Stomach (tissue), 9 donors: ENCODE data around the gene GPER1. TPM values are rescaled to one million over a fixed set of nuclear protein-coding genes. Genes with fewer than 3 reads are reported as not detected.

Experiments used
- DNase-seq, 2 donors: peaks; one replicate each; pipeline versions ENCODE4 v3.0.0 to v3.0.0-alpha.2; 2013 to 2019
- H3K27ac ChIP-seq, 5 donors: fragments of 200-600 bp in 4 of 5; sonication (generic) in 4 of 5; one replicate each; pipeline ENCODE4 v1.5.1; 2013 to 2019; ENCODE audit warnings: mild to moderate bottlenecking in 1 of 5, moderate library complexity in 1 of 5
- H3K27me3 ChIP-seq, 3 donors: fragments of 200-600 bp; sonication (generic); one replicate each; pipeline ENCODE4 v1.5.1; 2017 to 2019; ENCODE audit warnings: mixed run types in 1 of 3
- H3K36me3 ChIP-seq, 4 donors: fragments of 200-600 bp; sonication (generic); 1 replicate in 3 of 4; 2 replicates in 1 of 4; pipeline ENCODE4 v1.5.1; 2016 to 2019
- H3K4me1 ChIP-seq, 4 donors: fragments of 200-600 bp; sonication (generic); one replicate each; pipeline ENCODE4 v1.5.1; 2016 to 2019
- H3K4me3 ChIP-seq, 4 donors: fragments of 200-600 bp; sonication (generic) in 3 of 4; one replicate each; pipeline ENCODE4 v1.5.1; 2016 to 2019; ENCODE audit warnings: mild to moderate bottlenecking in 1 of 4
- H3K9me3 ChIP-seq, 4 donors: fragments of 200-600 bp; sonication (generic); one replicate each; pipeline ENCODE4 v1.5.1; 2016 to 2019
- CTCF ChIP-seq, 7 experiments: fragments of 450-650 bp in 4 of 7; fragments of 200-600 bp in 3 of 7; sonication (generic) in 3 of 7; IDR thresholded peaks; one replicate each; pipeline ENCODE4 v1.5.1; 2016 to 2019; ENCODE audit warnings: antibody characterized with exemption in 7 of 7, control low read depth in 2 of 7, mild to moderate bottlenecking in 1 of 7
- EP300 ChIP-seq: sonication (generic); formaldehyde crosslinking; IDR thresholded peaks from one replicate; pipeline ENCODE4 v1.6.1; 2017; ENCODE audit warnings: antibody characterized with exemption
- POLR2A ChIP-seq, 4 donors: fragments of 450-650 bp; IDR thresholded peaks; one replicate each; pipeline ENCODE4 v1.6.1; 2016; ENCODE audit warnings: antibody characterized with exemption in 4 of 4, control low read depth in 2 of 4, mild to moderate bottlenecking in 1 of 4, moderate library complexity in 1 of 4
- POLR2AphosphoS5 ChIP-seq, 3 donors: sonication (generic); formaldehyde crosslinking; IDR thresholded peaks; one replicate each; pipeline ENCODE4 v1.6.1; 2016; ENCODE audit warnings: antibody characterized with exemption in 3 of 3
- WGBS, 5 donors: extraction: QIAGEN DNeasy Blood & Tissue Kit in 3 of 5; methylation state at CpG; one replicate each; pipeline versions ENCODE4 v1.1.5 to v1.1.7; 2013 to 2018; 5-methylcytosine and 5-hydroxymethylcytosine counted together
- intact Hi-C: fragments of 100-400 bp; cut with DNase I; formaldehyde crosslinking; loops from one replicate; pipeline ENCODE4 v1.15.1; 2023; ENCODE audit warnings: low total_unique reads
- polyA plus RNA-seq, 3 donors: library from polyadenylated mRNA; stranded (reverse); fragments of 200-250 nt; gene quantifications; one replicate each; pipeline ENCODE4 v1.2.3, GENCODE V29; 2013
- total RNA-seq, 5 donors: library from RNA; depleted of rRNA; stranded (reverse); fragments of >200 nt; gene quantifications; one replicate each; pipeline versions ENCODE4 v1.1.0 to v1.2.3, GENCODE V29; 2014 to 2016
- donor health status: healthy with polysubstance abuse.
- donor health status: Bipolar disorder and iron deficiency.
- donor health status: healthy.

Gene GPER1
- total and polyA plus RNA-seq, 8 donors: 0.58 to 31.2 (median 18.3) TPM; not detected in 1

GRCh38 chr7:1131471-1132265, 43.8 kb downstream of the GPER1 start:
- Histone ChIP-seq H3K36me3 (peaks cover 0 to 10% (median 7%) of the 10 kb centered on the region in 4 donors), H3K4me1 (peaks cover 11 to 21% (median 12%) of the 10 kb centered on the region in 4 donors), H3K9me3 (no peaks in the 10 kb centered on the region), H3K4me3 (no peak overlapping the region), H3K27ac (peak overlapping the region; percentile 70 to 89 (median 73)), H3K27me3 (no peaks in the 10 kb centered on the region)
- peak; percentile 44 to 54 for DNase-seq
- TF ChIP-seq POLR2AphosphoS5 (IDR thresholded peaks at IDR 0.05) (peak in 1 of 3 donors; percentile 26), EP300 (no peak)
- intact Hi-C loops: no loop called here
- WGBS, 5 donors: 25 to 55% (median 43%) methylated on average over 2 of the region's 2 CpGs

- Histone ChIP-seq H3K4me1 (peaks cover 25 to 39% (median 31%) of the 10 kb centered on the region in 4 donors), H3K27me3 (no peaks in the 10 kb centered on the region), H3K4me3 (no peak overlapping the region), H3K9me3 (no peaks in the 10 kb centered on the region), H3K27ac (no peak overlapping the region), H3K36me3 (no peaks in the 10 kb centered on the region)
- intact Hi-C loops: no loop called here
- no peak for TF ChIP-seq CTCF (IDR thresholded peaks at IDR 0.05)
- TF ChIP-seq POLR2AphosphoS5 (IDR thresholded peaks at IDR 0.05): no peak
- TF ChIP-seq POLR2A (IDR thresholded peaks at IDR 0.05): no peak
- TF ChIP-seq EP300: no peak
- WGBS, 5 donors: 85 to 92% (median 89%) methylated on average over 7 of the region's 7 CpGs
- DNase-seq: no peak
Measured at GRCh38 chr7:1134951-1135350, 47.0 kb downstream of the GPER1 start.

GRCh38 chr7:1136841-1137516, 49.1 kb downstream of the GPER1 start:
- Histone ChIP-seq H3K36me3 (no peaks in the 10 kb centered on the region), H3K27me3 (no peaks in the 10 kb centered on the region), H3K4me1 (peaks cover 15 to 24% (median 21%) of the 10 kb centered on the region in 4 donors), H3K4me3 (peak overlapping the region; percentile 64 to 84 (median 77)), H3K27ac (peak overlapping the region in 4 of 5 donors; percentile 10 to 91 (median 84)), H3K9me3 (no peaks in the 10 kb centered on the region)
- intact Hi-C loops: no loop called here
- 11 to 19% (median 13%) methylated on average over 9 of the region's 9 CpGs for WGBS, 5 donors
- no peak for TF ChIP-seq EP300
- no peak for TF ChIP-seq CTCF (IDR thresholded peaks at IDR 0.05)
- TF ChIP-seq POLR2A (IDR thresholded peaks at IDR 0.05): no peak
- no peak for TF ChIP-seq POLR2AphosphoS5 (IDR thresholded peaks at IDR 0.05)
- DNase-seq: no peak

GRCh38 chr7:1137517-1138167, 49.7 kb downstream of the GPER1 start:
- TF ChIP-seq POLR2A (IDR thresholded peaks at IDR 0.05): no peak
- TF ChIP-seq POLR2AphosphoS5 (IDR thresholded peaks at IDR 0.05): no peak
- no peak for TF ChIP-seq EP300
- TF ChIP-seq CTCF (IDR thresholded peaks at IDR 0.05): no peak
- H3K27ac ChIP-seq: peak overlapping the region; percentile 82 to 93 (median 87)
- 5 to 23% (median 8%) methylated on average over 14 to 51 of the region's 51 CpGs for WGBS, 5 donors
- intact Hi-C loops: no loop called here
- no peak for DNase-seq
- H3K36me3 ChIP-seq: no peaks in the 10 kb centered on the region
- no peaks in the 10 kb centered on the region for H3K9me3 ChIP-seq
- H3K27me3 ChIP-seq: no peaks in the 10 kb centered on the region
- H3K4me3 ChIP-seq: peak overlapping the region; percentile 64 to 84 (median 77)
- peaks cover 15 to 24% (median 21%) of the 10 kb centered on the region in 4 donors for H3K4me1 ChIP-seq
